H1 (cell line): ENCODE measurements around the gene SDR39U1. TPM values are rescaled to one million over a fixed set of nuclear protein-coding genes. Genes with fewer than 3 reads are reported as not detected.

Experiments used
- CTCF ChIA-PET: fragments of 300-600 bp; sonication (Branson Sonifier 250); formaldehyde crosslinking; loops from one replicate; lab custom pipeline; 2021; ENCODE audit not compliant: partially characterized antibody; lab: Charles Lee
- POLR2A ChIA-PET: fragments of 300-600 bp; sonication (Branson Sonifier 250); formaldehyde crosslinking; loops from one replicate; lab custom pipeline; 2021; ENCODE audit warnings: inconsistent platforms; ENCODE audit not compliant: partially characterized antibody; lab: Charles Lee
- DNase-seq, 2 experiments: peaks; one replicate each; pipeline versions ENCODE4 v3.0.0 to v3.0.0-alpha.2; 2010 to 2022; ENCODE audit warnings: low spot score in 2 of 2, low read depth in 1 of 2, mixed read lengths in 1 of 2
- FAIRE-seq: peaks from 2 replicates; lab custom pipeline; 2011; peaks lifted over from hg19 to GRCh38; lab: Jason Lieb, UNC
- H2AFZ ChIP-seq: 2 replicates; pipeline ENCODE4 v1.8.1; 2012; ENCODE audit warnings: low read length, inconsistent platforms
- H2AK5ac ChIP-seq: 2 replicates; pipeline ENCODE4 v1.6.1; 2013; ENCODE audit warnings: low read depth, low read length
- H2BK120ac ChIP-seq: replicated peaks from 2 replicates; pipeline ENCODE3; 2013; ENCODE audit warnings: low read depth, low read length, inconsistent platforms
- H2BK12ac ChIP-seq: 2 replicates; pipeline ENCODE4 v1.6.1; 2013; ENCODE audit warnings: low read depth, low read length
- H2BK15ac ChIP-seq: 2 replicates; pipeline ENCODE4 v1.6.1; 2013; ENCODE audit warnings: low read length
- H2BK20ac ChIP-seq: 2 replicates; pipeline ENCODE4 v1.6.1; 2013; ENCODE audit warnings: low read length
- H2BK5ac ChIP-seq: 2 replicates; pipeline ENCODE4 v1.6.1; 2013; ENCODE audit warnings: low read depth, low read length
- H3K14ac ChIP-seq: 2 replicates; pipeline ENCODE4 v1.6.1; 2013; ENCODE audit warnings: inconsistent platforms; ENCODE audit not compliant: insufficient read length
- H3K18ac ChIP-seq: 2 replicates; pipeline ENCODE4 v1.6.1; 2013; ENCODE audit warnings: low read length; ENCODE audit errors: extremely low read depth
- H3K23ac ChIP-seq: 2 replicates; pipeline ENCODE4 v1.6.1; 2013; ENCODE audit warnings: inconsistent platforms; ENCODE audit not compliant: insufficient read length
- H3K23me2 ChIP-seq: 2 replicates; pipeline ENCODE4 v1.6.1; 2013; ENCODE audit warnings: low read depth, low read length
- H3K27ac ChIP-seq: 2 replicates; pipeline ENCODE4 v1.6.1; 2011; ENCODE audit warnings: low read depth, low read length, inconsistent platforms
- H3K27me3 ChIP-seq, 4 experiments: replicated peaks in 1 of 4; 1 replicate in 1 of 4; 2 replicates in 3 of 4; pipeline versions ENCODE4 v1.6.1 to v1.8.1; 2011 to 2013; ENCODE audit warnings: low read length in 3 of 4, mild to moderate bottlenecking in 3 of 4, inconsistent platforms in 2 of 4, mixed read lengths in 2 of 4, moderate library complexity in 1 of 4; ENCODE audit not compliant: control insufficient read depth in 3 of 4, insufficient read depth in 3 of 4; ENCODE audit errors: extremely low read depth in 1 of 4
- H3K36me3 ChIP-seq, 4 experiments: 2 replicates each; pipeline versions ENCODE4 v1.6.1 to v1.8.1; 2011 to 2013; ENCODE audit warnings: mild to moderate bottlenecking in 4 of 4, low read length in 3 of 4, moderate library complexity in 2 of 4, control low read depth in 1 of 4, inconsistent platforms in 1 of 4; ENCODE audit not compliant: insufficient read depth in 4 of 4, control insufficient read depth in 2 of 4
- H3K4ac ChIP-seq: replicated peaks from 2 replicates; pipeline ENCODE3; 2013; ENCODE audit warnings: low read length, low read depth, mixed read lengths, inconsistent platforms; ENCODE audit not compliant: insufficient read length
- H3K4me1 ChIP-seq, 4 experiments: replicated peaks in 1 of 4; 1 replicate in 1 of 4; 2 replicates in 3 of 4; pipeline versions ENCODE4 v1.6.1 to v1.8.1; 2011 to 2013; ENCODE audit warnings: low read length in 3 of 4, inconsistent platforms in 2 of 4, mixed read lengths in 1 of 4; ENCODE audit not compliant: insufficient read depth in 4 of 4, control insufficient read depth in 3 of 4
- H3K4me2 ChIP-seq, 2 experiments: 2 replicates each; pipeline versions ENCODE4 v1.6.1 to v1.8.1; 2011 to 2013; ENCODE audit warnings: low read depth in 2 of 2, low read length in 2 of 2, control low read depth in 1 of 2, inconsistent platforms in 1 of 2, mild to moderate bottlenecking in 1 of 2; ENCODE audit not compliant: insufficient read depth in 1 of 2
- H3K4me3 ChIP-seq, 4 experiments: fragments of 200-600, 300-600 bp in 1 of 4; sonication (generic), shearing (Covaris generic), sonication (Bioruptor Twin) in 1 of 4; 2 replicates each; pipeline versions ENCODE4 v1.5.1 to v1.8.1; 2011 to 2016; ENCODE audit warnings: low read length in 4 of 4, low read depth in 3 of 4, control low read depth in 2 of 4, inconsistent platforms in 2 of 4, mild to moderate bottlenecking in 2 of 4, mixed read lengths in 1 of 4, moderate library complexity in 1 of 4; ENCODE audit not compliant: insufficient read depth in 2 of 4; ENCODE audit errors: extremely low read depth in 1 of 4
- H3K56ac ChIP-seq: replicated peaks from 2 replicates; pipeline ENCODE3; 2013; ENCODE audit warnings: low read depth, mild to moderate bottlenecking, mixed read lengths, low read length, inconsistent platforms; ENCODE audit not compliant: insufficient read length
- H3K79me1 ChIP-seq: 2 replicates; pipeline ENCODE4 v1.6.1; 2013; ENCODE audit warnings: low read depth, low read length, control low read depth
- H3K79me2 ChIP-seq, 2 experiments: 2 replicates each; pipeline versions ENCODE4 v1.6.1 to v1.8.1; 2012 to 2013; ENCODE audit warnings: low read length in 2 of 2, mild to moderate bottlenecking in 2 of 2, inconsistent platforms in 1 of 2; ENCODE audit not compliant: insufficient read depth in 2 of 2, control insufficient read depth in 1 of 2
- H3K9ac ChIP-seq, 4 experiments: replicated peaks in 1 of 4; 1 replicate in 1 of 4; 2 replicates in 3 of 4; pipeline versions ENCODE4 v1.6.1 to v1.8.1; 2011 to 2013; ENCODE audit warnings: low read depth in 3 of 4, low read length in 3 of 4, control low read depth in 2 of 4, mild to moderate bottlenecking in 2 of 4, moderate library complexity in 2 of 4, inconsistent platforms in 1 of 4; ENCODE audit errors: extremely low read depth in 1 of 4
- H3K9me3 ChIP-seq, 2 experiments: 2 replicates each; pipeline versions ENCODE4 v1.6.1 to v1.8.1; 2012 to 2013; ENCODE audit warnings: mild to moderate bottlenecking in 2 of 2, moderate library complexity in 2 of 2, control low read depth in 1 of 2, inconsistent platforms in 1 of 2, low read depth in 1 of 2, low read length in 1 of 2, mixed read lengths in 1 of 2; ENCODE audit not compliant: insufficient read depth in 2 of 2
- H4K20me1 ChIP-seq, 2 experiments: replicated peaks in 1 of 2; 2 replicates each; pipeline versions ENCODE3 to v1.8.1; 2011 to 2013; ENCODE audit warnings: inconsistent platforms in 2 of 2, low read length in 2 of 2, mild to moderate bottlenecking in 1 of 2; ENCODE audit not compliant: insufficient read depth in 2 of 2, control insufficient read depth in 1 of 2
- H4K5ac ChIP-seq: 2 replicates; pipeline ENCODE4 v1.6.1; 2013; ENCODE audit warnings: low read length, low read depth, mixed read lengths, inconsistent platforms; ENCODE audit not compliant: insufficient read length
- H4K8ac ChIP-seq: 2 replicates; pipeline ENCODE4 v1.8.0; 2013; ENCODE audit warnings: mild to moderate bottlenecking, moderate library complexity, low read length, inconsistent platforms; ENCODE audit not compliant: insufficient read depth; ENCODE audit errors: extremely low read depth
- H4K91ac ChIP-seq: replicated peaks from 2 replicates; pipeline ENCODE3; 2013; ENCODE audit warnings: low read length, mixed read lengths, inconsistent platforms; ENCODE audit not compliant: insufficient read length
- CBX5 ChIP-seq: fragments of 300-800, 300-1000 bp; sonication (generic); IDR thresholded peaks from 2 replicates; pipeline ENCODE4 v1.7.1; 2016; ENCODE audit warnings: antibody characterized with exemption, low read length, low read depth
- CHD1 ChIP-seq: IDR thresholded peaks from 2 replicates; pipeline ENCODE4 v1.6.1; 2012; ENCODE audit warnings: low read depth, low read length, improper control_type of control experiment
- GABPA ChIP-seq: IDR thresholded peaks from 2 replicates; pipeline ENCODE4 v1.6.1; 2011; ENCODE audit warnings: mild to moderate bottlenecking, low read length, moderate library complexity, borderline replicate concordance; ENCODE audit not compliant: insufficient read depth
- HDAC2 ChIP-seq, 2 experiments: fragments of 300-600 bp in 1 of 2; sonication (generic) in 1 of 2; IDR thresholded peaks; 2 replicates each; pipeline ENCODE4 v1.6.1; 2011 to 2012; ENCODE audit warnings: low read depth in 2 of 2, low read length in 2 of 2, mild to moderate bottlenecking in 2 of 2, moderate library complexity in 2 of 2, borderline replicate concordance in 1 of 2, inconsistent platforms in 1 of 2
- HDAC6 ChIP-seq: IDR thresholded peaks from one replicate; pipeline ENCODE4 v1.7.1; 2012; ENCODE audit warnings: low read depth, mild to moderate bottlenecking, inconsistent platforms, low read length, moderate library complexity
- MAX ChIP-seq: IDR thresholded peaks from 2 replicates; pipeline ENCODE4 v1.6.1; 2012; ENCODE audit warnings: inconsistent platforms
- RFX5 ChIP-seq: IDR thresholded peaks from 2 replicates; pipeline ENCODE4 v1.6.1; 2011; ENCODE audit warnings: low read depth, low read length, improper control_type of control experiment, borderline replicate concordance
- SP1 ChIP-seq: IDR thresholded peaks from 2 replicates; pipeline ENCODE4 v1.6.1; 2011; ENCODE audit warnings: low read depth, low read length
- SP4 ChIP-seq: IDR thresholded peaks from 2 replicates; pipeline ENCODE4 v1.6.1; 2012; ENCODE audit warnings: low read length, inconsistent platforms
- TBP ChIP-seq: IDR thresholded peaks from 2 replicates; pipeline ENCODE4 v1.6.1; 2011; ENCODE audit warnings: low read depth, low read length, improper control_type of control experiment
- TCF12 ChIP-seq: IDR thresholded peaks from 2 replicates; pipeline ENCODE4 v1.6.1; 2011; ENCODE audit warnings: low read depth, mild to moderate bottlenecking, low read length
- WGBS, 2 experiments: shearing (Covaris generic) in 1 of 2; methylation state at CpG; one replicate each; pipeline versions ENCODE4 v1.1.6 to v1.1.7; 2013 to 2015; ENCODE audit warnings: low lambda C conversion rate in 2 of 2, mixed read lengths in 2 of 2, inconsistent platforms in 1 of 2, low coverage in 1 of 2, missing lambda C conversion rate in 1 of 2; ENCODE audit not compliant: insufficient replicate concordance in 2 of 2, insufficient coverage in 1 of 2, insufficient read length in 1 of 2; ENCODE audit errors: extremely low coverage in 1 of 2, missing lambda C conversion rate in 1 of 2; 5-methylcytosine and 5-hydroxymethylcytosine counted together
- polyA plus RNA-seq, 7 experiments: library from polyadenylated mRNA; depleted of rRNA in 3 of 7; stranded (reverse) in 5 of 7; unstranded in 2 of 7; fragments of >200 nt in 5 of 7; fragments of 200-250 nt in 2 of 7; gene quantifications; 1 replicate in 5 of 7; 2 replicates in 1 of 7; 4 replicates in 1 of 7; pipeline versions ENCODE4 v1.2.1 to v1.2.3, GENCODE V29; 2011 to 2013; ENCODE audit warnings: missing spikeins in 2 of 7, mixed read lengths in 2 of 7
- total RNA-seq: library from RNA; stranded (reverse); fragmentation: NEBNext Ultra II Directional; extraction: Animal tissue kit (Norgen Biotek cat#: 25700); gene quantifications from 2 replicates; pipeline ENCODE4 v1.2.1, GENCODE V29; 2021

The SDR39U1 gene
- total and polyA plus RNA-seq, 2 of the 8 experiments (the other 6 are each of a cell fraction or from before 2014, with no cell fraction given) = 46.7 to 98.8 TPM

GRCh38 chr14:24407608-24408325, 34.8 kb downstream of the SDR39U1 start:
- Histone ChIP-seq H3K27me3 (0 out of 7 replicates have a peak, but pooled peaks cover 0 to 2% (median 0%) of the 10 kb centered on the region in 4 experiments), H3K4me2 (no peak overlapping the region), H4K20me1 (peaks cover 0 to 2% of the 10 kb centered on the region in 2 experiments), H3K4me1 (peaks cover 0 to 4% (median 2%) of the 10 kb centered on the region in 4 experiments; a peak in 3 of 7 replicates)
- TF ChIP-seq MAX (no peak), RFX5 (no peak), GABPA (no peak), HDAC2 (IDR thresholded peaks at IDR 0.05; ENCODE audit: borderline replicate concordance in 1 of 2, low read depth in 2 of 2, low read length in 2 of 2) (no peak), CHD1 (no peak), SP4 (no peak), HDAC6 (no peak), TBP (no peak), SP1 (no peak), TCF12 (no peak), CBX5 (no peak)
- TF ChIP-seq, all 59 proteins: peak for 0
- no peak overlapping the region for H3K4ac ChIP-seq
- H3K23me2 ChIP-seq = peaks cover 2% of the 10 kb centered on the region; the same call in 1 of the 2 replicates
- no peak overlapping the region for H2BK15ac ChIP-seq
- no peak overlapping the region for H2BK120ac ChIP-seq
- H3K79me2 ChIP-seq = no peaks in the 10 kb centered on the region
- no peak overlapping the region for H3K56ac ChIP-seq
- H3K14ac ChIP-seq = no peak overlapping the region
- no peak overlapping the region for H2BK12ac ChIP-seq
- no peak overlapping the region for H3K23ac ChIP-seq
- no peak overlapping the region for H3K18ac ChIP-seq
- no peak overlapping the region for H3K4me3 ChIP-seq
- H2AK5ac ChIP-seq = no peak overlapping the region
- WGBS, 2 experiments = 93% methylated on average over 15 of the region's 18 CpGs; no CpG with 5 or more reads in 1 of the 2 experiments
- no peaks in the 10 kb centered on the region for H3K9me3 ChIP-seq
- H2AFZ ChIP-seq = no peak overlapping the region
- ChIA-PET POLR2A (interaction anchor here (0.6 to 5.0 kb wide), 6 partner anchors 9 to 165 kb away, joined by 3 to 25 read pairs (median 4); partner anchors contain the start of genes CBLN3, KHNYN, NYNRIN and TINF2), CTCF (interaction anchor here (0.5 to 10.7 kb wide), 17 partner anchors 11 to 1149 kb away, joined by 3 to 78 read pairs (median 5); partner anchors contain the start of genes ADCY4 and RIPK3)
- H4K5ac ChIP-seq = no peak overlapping the region
- H3K36me3 ChIP-seq = no peaks in the 10 kb centered on the region; a peak in 3 of 8 replicates
- no peak overlapping the region for H3K27ac ChIP-seq
- no peak for FAIRE-seq
- no peak overlapping the region for H2BK5ac ChIP-seq
- no peak for DNase-seq
- H3K79me1 ChIP-seq = peaks cover 3% of the 10 kb centered on the region; the same call in 1 of the 2 replicates
- no peak overlapping the region for H2BK20ac ChIP-seq
- 0 out of 2 replicates have a peak overlapping the region, but pooled peaks have one; percentile 16 for H4K8ac ChIP-seq
- no peak overlapping the region for H4K91ac ChIP-seq
- no peak overlapping the region for H3K9ac ChIP-seq
